Rectal smooth muscle tissue (tissue), 1 donor: ENCODE data around the gene RUNX1.

Source experiments
- H3K27ac ChIP-seq: one replicate; pipeline ENCODE4 v1.7.0; 2013; ENCODE audit warnings: low read depth, low read length, inconsistent platforms
- H3K27me3 ChIP-seq: one replicate; pipeline ENCODE4 v1.7.0; 2013; ENCODE audit warnings: low read length; ENCODE audit not compliant: control insufficient read depth, insufficient read depth
- H3K36me3 ChIP-seq: one replicate; pipeline ENCODE4 v1.7.0; 2013; ENCODE audit warnings: low read length; ENCODE audit not compliant: control insufficient read depth, insufficient read depth
- H3K4me1 ChIP-seq: one replicate; pipeline ENCODE4 v1.7.0; 2013; ENCODE audit warnings: low read length; ENCODE audit not compliant: control insufficient read depth, insufficient read depth
- H3K4me3 ChIP-seq: one replicate; pipeline ENCODE4 v1.7.0; 2013; ENCODE audit warnings: low read length
- H3K9ac ChIP-seq: one replicate; pipeline ENCODE4 v1.7.0; 2013; ENCODE audit warnings: low read length

RUNX1 gene

DNA sequence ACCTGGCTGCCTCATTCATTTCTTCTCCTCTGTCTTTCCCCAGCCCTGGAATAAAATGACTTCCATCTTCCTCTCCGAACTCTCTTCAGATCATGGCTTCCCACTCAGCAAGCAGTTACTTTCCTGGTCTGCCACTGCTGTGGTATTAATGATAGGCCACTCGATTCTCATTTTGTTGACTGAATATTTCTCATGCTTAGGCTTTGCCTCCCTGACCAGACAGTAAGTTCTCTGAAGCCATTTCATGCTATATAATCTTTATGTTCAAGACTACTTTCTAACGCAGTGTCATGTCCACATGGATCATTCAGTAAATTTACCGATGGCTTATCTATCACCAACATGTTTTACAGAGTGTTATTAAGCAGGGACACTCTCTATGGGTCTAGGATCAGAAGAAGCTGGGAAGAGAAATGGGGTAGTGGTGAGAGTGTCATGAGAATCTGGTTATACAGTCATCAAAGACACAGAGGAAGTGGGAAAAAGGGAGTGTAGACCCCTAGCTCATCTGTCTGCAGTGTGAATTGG is 20.6 kb downstream of the RUNX1 start:
- Histone ChIP-seq H3K36me3 (no peaks in the 10 kb centered on the region), H3K4me1 (no peaks in the 10 kb centered on the region), H3K4me3 (no peak overlapping the region), H3K9ac (no peak overlapping the region), H3K27me3 (no peaks in the 10 kb centered on the region), H3K27ac (no peak overlapping the region)

DNA sequence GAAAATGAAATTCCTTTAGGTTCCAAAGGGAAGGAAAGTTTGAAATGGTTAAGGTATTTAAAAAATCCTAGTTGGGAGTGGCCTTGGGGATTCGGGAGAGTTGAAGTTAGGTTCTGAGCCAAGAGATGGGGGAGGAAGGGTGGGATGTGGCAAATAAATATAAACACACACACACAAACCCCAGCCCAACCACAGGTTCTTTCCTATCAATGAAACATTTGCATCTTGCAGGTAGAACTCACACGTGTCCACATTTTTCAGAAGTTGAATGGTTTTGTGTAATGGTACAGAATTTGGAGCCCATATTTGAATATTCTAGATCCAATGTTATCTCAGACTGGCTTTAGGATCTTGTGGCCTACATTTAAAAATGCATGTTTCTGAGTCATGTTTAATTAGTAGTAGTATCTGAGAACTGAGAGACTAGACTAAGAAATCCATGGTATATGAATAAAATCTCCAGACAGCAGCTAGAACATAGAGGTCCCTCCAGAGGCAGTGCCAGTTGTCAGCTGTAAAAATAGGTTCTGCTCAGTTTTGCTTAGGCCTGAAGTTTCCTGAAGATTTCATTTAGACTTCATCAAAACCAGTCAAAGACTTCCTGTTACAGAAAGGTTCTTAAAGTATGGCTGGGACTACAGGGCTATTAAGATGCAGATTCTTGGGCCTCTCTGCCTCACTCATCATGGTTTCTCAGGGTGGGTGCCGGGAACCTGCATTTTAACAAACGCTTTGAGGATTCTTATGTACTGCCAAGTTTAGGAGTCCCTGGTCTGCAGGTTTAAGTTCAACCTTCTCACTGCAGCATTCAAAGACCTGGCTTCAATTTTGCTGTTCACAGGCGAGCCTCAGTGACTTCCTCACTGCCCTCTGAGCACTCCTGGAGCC is 21.3 kb downstream of the RUNX1 start:
- H3K9ac ChIP-seq, result no peak overlapping the region
- H3K4me1 ChIP-seq, result no peaks in the 10 kb centered on the region
- H3K4me3 ChIP-seq, result no peak overlapping the region
- no peaks in the 10 kb centered on the region for H3K36me3 ChIP-seq
- H3K27me3 ChIP-seq, result no peaks in the 10 kb centered on the region
- no peak overlapping the region for H3K27ac ChIP-seq

DNA sequence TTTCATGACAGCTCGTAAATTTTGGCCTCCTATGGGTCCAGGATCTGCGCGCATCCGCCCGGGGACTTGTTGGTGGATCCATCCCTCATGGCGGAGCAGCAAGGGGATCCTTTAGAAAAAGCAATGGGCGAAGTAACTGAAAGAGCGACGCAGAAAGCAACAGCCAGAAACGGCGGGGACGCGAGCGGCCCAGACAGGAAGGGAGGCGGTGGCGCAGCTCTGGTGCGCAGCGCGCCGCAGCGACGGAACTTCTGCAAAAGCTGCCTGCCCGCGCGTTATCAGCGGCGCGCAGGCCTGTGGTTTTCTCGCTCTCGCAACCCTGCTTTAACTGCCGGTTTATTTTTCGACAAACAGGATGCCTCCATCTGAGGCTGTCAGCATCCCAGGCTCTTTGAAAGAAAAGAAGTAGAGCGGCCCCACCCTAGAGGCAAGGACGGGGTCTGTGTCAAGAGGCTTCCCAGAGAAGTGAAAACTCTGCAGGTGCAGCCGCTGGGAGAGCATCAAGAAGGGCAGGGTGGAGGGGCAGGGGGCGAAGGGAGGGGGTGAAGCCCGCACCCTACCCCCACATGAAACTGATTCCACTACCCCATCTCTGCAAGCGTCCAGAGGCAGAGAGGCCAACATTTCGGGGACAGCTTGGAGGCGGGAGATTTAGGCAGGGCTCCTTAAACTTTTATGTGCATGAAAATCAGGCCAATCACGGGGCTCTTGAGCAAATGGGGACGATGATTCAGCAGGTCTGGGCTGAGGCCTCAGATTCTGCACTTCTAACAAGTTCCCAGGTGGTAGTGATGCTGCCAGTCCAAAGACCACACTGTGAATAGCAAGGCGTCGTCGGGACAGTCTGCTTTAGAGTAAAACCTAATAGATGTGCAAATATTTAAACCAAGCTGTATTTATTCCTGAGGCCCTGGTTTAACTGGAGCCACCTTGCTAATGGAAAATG is 22.2 kb downstream of the RUNX1 start:
- Histone ChIP-seq H3K27ac (no peak overlapping the region), H3K27me3 (no peaks in the 10 kb centered on the region), H3K9ac (no peak overlapping the region), H3K4me1 (no peaks in the 10 kb centered on the region), H3K36me3 (no peaks in the 10 kb centered on the region), H3K4me3 (peak overlapping the region; percentile 33)

DNA sequence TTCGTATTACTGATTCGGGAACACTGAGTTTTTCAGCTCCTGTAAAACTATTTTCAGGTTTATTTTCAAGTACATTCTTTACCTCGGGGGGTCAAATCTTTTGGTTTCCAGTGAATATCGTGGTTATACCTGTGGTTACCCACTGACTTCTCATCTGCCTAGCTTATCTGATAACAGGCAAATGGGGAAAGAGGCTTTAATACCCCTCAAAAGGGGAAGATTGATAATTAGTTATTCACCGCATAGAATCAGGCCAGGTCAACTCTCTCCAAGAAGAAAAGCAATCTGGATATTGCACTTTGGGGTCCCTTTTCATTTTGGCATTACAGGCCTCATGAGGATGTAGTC is 23.0 kb downstream of the RUNX1 start:
- Histone ChIP-seq H3K4me3 (no peak overlapping the region), H3K27ac (no peak overlapping the region), H3K4me1 (no peaks in the 10 kb centered on the region), H3K9ac (no peak overlapping the region), H3K36me3 (no peaks in the 10 kb centered on the region), H3K27me3 (no peaks in the 10 kb centered on the region)

DNA sequence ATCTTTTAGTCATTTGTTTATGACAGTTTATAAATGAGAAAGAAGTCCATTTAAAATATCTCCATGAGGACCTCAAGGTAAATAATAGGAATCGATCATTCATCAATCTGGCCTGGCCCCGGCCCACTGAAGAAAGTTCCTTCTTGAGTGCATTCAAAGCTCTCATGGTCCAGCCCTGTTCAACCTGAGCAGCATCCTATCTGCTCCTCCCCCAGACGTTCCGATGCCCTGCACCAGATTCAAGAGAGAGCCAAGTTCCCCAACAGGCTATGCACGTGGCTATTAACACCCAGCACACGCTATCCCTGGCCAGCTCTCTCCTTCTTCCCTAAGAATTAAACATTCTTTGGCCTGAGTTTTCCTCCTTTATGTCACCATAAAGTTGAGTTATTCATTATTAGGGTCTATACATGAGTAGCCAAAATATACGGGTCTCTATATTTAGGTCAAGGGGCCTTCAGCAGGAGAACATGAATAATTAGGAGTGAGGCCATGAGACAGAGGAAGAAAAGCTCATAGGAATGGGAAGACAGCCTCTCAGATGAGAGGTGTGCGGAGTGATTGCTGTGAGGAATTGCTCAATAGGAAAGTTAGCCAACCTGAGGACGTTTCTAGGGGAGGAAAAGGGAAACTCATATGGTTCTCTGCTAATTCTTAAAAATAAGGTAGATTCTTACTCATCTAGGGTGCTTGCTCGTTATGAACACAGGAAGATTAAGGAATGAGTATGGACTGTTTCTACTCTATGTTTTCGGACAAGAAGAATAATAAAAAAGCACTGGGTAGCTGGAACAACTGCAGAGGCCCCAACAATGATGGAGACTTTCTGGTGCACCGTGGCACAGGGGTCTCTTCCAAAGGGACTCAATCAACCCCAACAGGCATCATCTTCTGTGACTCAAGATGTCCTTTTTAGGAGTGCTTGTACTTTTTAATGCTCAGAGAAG is 23.6 kb downstream of the RUNX1 start:
- Histone ChIP-seq H3K27me3 (no peaks in the 10 kb centered on the region), H3K4me1 (peaks cover 3% of the 10 kb centered on the region), H3K9ac (no peak overlapping the region), H3K4me3 (no peak overlapping the region), H3K27ac (no peak overlapping the region), H3K36me3 (no peaks in the 10 kb centered on the region)

DNA sequence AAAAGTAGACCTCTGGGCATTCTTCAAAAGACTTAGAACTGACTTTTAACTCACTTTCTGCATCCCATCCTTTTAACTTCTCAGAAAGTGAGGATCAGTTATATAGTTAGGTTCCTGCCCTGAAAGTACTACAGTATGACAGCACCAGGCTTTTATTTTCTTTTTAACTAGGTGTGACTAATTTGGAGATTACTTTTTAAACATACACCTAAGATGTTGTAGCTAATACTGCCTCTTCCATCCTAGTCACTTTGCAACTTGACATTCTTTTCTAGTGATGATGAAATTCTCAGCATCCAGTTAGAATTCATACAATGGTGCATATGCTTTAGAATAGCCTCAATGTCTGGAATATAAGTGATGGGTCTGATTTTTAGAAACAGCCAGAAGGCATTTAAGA is 24.6 kb downstream of the RUNX1 start:
- Histone ChIP-seq H3K36me3 (no peaks in the 10 kb centered on the region), H3K4me1 (peaks cover 3% of the 10 kb centered on the region), H3K27me3 (no peaks in the 10 kb centered on the region), H3K27ac (no peak overlapping the region), H3K4me3 (no peak overlapping the region), H3K9ac (no peak overlapping the region)

DNA sequence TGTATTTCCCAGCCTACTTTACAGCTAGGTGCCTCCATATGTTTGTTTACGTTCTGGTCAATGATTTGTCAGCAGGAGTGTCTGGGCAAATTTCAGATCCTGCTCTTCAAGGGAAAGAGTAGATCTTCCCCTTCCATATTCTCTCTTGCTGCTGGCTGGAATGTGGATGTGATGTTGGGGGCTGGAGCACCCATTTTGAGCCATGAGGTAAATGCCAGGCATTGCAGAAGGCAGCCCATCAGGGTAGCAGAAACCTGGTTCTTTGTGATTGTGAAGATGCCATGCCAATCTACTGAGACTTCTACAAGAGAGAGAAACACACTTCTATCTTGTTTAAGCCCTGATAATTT is 25.1 kb downstream of the RUNX1 start:
- Histone ChIP-seq H3K27ac (no peak overlapping the region), H3K36me3 (no peaks in the 10 kb centered on the region), H3K4me1 (peaks cover 3% of the 10 kb centered on the region), H3K27me3 (no peaks in the 10 kb centered on the region), H3K4me3 (no peak overlapping the region), H3K9ac (no peak overlapping the region)

DNA sequence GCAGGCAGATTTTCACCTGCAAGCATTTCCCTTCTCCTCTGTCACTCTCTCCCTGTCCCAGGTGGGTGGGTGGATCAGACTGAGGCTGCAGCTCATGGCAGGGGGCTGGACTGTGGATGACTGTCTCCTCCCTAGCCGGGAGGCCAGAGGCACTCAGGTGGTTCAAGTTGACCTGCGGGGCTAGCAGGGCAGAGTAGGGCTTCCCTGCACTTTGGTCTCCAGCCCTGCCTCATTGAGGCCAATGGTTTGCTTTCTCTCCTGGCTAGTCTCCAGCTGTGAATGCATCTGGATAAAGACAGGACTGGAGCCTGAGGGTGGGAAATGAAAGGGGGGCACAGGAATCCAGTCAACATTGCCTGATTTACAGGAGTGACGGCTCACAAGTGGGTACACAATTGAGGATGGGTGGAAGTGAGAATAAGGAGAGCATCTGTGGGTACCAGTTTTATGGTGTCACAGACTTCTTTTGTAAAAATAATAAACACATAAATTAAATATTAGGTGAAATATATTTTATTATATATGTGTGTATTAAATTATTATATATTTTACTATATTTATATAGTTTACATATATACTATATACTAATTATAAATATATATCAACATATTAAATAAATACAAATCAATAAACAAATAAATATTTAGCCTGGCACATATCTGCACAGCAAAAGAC is 25.6 kb downstream of the RUNX1 start:
- H3K27me3 ChIP-seq, result no peaks in the 10 kb centered on the region
- H3K4me1 ChIP-seq, result peaks cover 3% of the 10 kb centered on the region
- no peak overlapping the region for H3K4me3 ChIP-seq
- no peak overlapping the region for H3K9ac ChIP-seq
- H3K36me3 ChIP-seq, result no peaks in the 10 kb centered on the region
- H3K27ac ChIP-seq, result no peak overlapping the region

DNA sequence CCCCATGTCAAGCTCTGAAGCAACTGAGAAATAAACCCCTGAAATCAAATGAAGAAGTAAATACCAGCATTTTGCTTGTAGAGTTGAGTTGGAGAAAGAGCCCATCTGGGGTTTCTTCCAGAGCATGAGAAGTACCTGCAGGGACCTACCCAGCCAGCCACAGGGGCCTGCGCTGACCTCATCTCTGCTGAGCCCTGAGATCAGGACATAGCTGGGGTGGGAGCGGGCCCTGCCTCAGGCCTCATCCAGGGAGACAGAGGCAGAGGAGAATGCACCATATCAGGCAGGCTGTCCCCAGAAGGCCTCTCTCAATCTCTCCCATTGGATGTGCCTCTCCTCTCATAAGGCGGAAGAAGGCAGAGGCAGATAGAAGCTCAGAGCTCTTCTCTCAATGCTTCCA is 27.6 kb downstream of the RUNX1 start:
- H3K27me3 ChIP-seq, result no peaks in the 10 kb centered on the region
- H3K27ac ChIP-seq, result no peak overlapping the region
- H3K4me3 ChIP-seq, result no peak overlapping the region
- H3K4me1 ChIP-seq, result peaks cover 3% of the 10 kb centered on the region
- H3K36me3 ChIP-seq, result no peaks in the 10 kb centered on the region
- no peak overlapping the region for H3K9ac ChIP-seq

DNA sequence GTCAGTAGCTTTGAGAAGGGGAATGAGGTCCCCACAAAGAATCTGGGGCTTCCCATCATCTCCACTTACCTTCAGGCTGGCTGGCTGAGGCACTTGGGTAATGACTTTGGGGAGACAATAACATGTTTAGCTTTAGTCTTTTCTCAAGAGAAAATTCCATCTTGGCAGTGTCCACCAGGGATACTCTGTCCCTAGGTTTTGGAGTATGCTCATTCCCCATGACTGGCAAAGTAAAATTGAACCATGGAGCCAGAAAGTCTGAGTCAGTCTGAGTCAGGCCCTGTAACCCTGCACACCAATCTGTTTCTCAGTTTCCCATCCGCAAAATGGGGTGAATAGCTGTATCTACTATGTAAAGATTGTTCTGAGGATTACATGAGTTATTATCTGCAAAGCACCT is 28.2 kb downstream of the RUNX1 start:
- Histone ChIP-seq H3K27ac (no peak overlapping the region), H3K27me3 (no peaks in the 10 kb centered on the region), H3K9ac (no peak overlapping the region), H3K4me1 (peaks cover 3% of the 10 kb centered on the region), H3K36me3 (no peaks in the 10 kb centered on the region), H3K4me3 (no peak overlapping the region)

DNA sequence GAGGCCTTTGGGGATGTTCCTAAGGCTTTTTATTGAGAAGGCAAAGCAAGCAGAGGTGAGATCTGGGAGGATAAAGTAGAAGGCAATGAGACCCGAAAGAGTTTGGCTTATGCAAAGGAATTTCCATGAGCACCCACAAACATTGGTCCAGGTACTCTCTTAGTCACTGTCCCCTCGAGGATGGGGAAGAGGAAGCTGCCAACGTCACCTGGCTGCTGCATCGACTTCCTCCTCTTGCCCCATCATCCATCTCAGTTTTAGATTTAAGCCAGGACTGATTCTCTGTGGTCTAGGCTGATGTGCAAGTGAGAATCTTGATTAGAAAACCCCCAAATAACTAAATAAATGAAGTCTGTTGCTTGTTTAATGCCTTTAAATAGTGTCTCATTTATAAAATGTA is 28.7 kb downstream of the RUNX1 start:
- Histone ChIP-seq H3K9ac (no peak overlapping the region), H3K4me1 (peaks cover 3% of the 10 kb centered on the region), H3K36me3 (no peaks in the 10 kb centered on the region), H3K4me3 (no peak overlapping the region), H3K27ac (no peak overlapping the region), H3K27me3 (no peaks in the 10 kb centered on the region)
